Measurements from ENCODE around the gene AKAP1.

DNA sequence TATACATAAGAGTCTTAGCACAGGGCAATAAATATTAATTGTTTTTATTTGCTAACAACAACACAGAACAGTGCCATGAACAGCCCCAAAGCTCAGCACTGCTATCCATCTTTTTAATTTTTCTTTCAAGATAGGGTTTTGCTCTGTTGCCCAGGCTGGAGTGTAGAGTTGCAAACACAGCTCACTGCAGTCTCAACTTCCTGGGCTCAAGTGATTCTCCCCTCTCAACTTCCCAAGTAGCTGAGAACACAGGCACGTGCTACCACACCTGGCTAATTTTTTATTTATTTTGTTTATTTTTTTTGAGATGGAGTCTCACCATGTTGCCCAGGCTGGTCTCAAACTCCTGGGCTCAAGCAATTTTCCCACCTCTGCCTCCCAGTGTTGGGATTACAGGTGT, 47.6 kb upstream of the AKAP1 start:
- TF ChIP-seq EZH2 (IDR thresholded peaks at IDR 0.05; ENCODE audit: insufficient read depth, poor library complexity, severe bottlenecking): no peak
- no peak for TF ChIP-seq EZH2phosphoT487 (IDR thresholded peaks at IDR 0.05; ENCODE audit: insufficient read depth, low read depth)
